AG04449 (cell line): ENCODE data around the gene GMEB2.
"Not testable (repeated sequence)": the region's sequence is repeated elsewhere in the genome, so short reads cannot be mapped to it uniquely, and the experiment has no call there.

ENCODE experiments used
- CTCF ChIA-PET: fragments of 350-600 bp; formaldehyde crosslinking; extraction: SDS; loops from one replicate; lab custom pipeline; 2021; ENCODE audit warnings: antibody characterized with exemption; lab: Yijun Ruan, JAX
- POLR2A ChIA-PET: fragments of 400-600, 350-600 bp; formaldehyde crosslinking; extraction: SDS; loops from one replicate; lab custom pipeline; 2020; ENCODE audit warnings: antibody characterized with exemption, inconsistent platforms; lab: Yijun Ruan, JAX
- DNase-seq: peaks from one replicate; pipeline ENCODE4 v3.0.0-alpha.2; 2010; ENCODE audit warnings: low read depth, low spot score
- H3K4me3 ChIP-seq: 2 replicates; pipeline ENCODE4 v1.5.1; 2011; ENCODE audit warnings: low read depth, mild to moderate bottlenecking, control low read depth, low read length
- TF ChIP-seq, protein P1 (sequence below): IDR thresholded peaks from one replicate; pipeline ENCODE4 v1.5.1; 2011; ENCODE audit warnings: mild to moderate bottlenecking, moderate library complexity, low read length, control low read depth, inconsistent platforms; ENCODE audit not compliant: insufficient read depth; ENCODE audit errors: missing control alignments

Gene GMEB2, protein sequence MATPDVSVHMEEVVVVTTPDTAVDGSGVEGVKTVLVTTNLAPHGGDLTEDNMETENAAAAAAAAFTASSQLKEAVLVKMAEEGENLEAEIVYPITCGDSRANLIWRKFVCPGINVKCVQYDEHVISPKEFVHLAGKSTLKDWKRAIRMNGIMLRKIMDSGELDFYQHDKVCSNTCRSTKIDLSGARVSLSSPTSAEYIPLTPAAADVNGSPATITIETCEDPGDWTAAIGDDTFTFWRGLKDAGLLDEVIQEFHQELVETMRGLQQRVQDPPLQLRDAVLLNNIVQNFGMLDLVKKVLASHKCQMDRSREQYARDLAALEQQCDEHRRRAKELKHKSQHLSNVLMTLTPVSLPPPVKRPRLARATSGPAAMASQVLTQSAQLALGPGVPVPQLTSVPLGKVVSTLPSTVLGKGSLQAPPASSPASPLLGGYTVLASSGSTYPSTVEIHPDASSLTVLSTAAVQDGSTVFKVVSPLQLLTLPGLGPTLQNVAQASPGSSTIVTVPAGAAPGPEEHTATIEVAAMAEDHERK

DNA sequence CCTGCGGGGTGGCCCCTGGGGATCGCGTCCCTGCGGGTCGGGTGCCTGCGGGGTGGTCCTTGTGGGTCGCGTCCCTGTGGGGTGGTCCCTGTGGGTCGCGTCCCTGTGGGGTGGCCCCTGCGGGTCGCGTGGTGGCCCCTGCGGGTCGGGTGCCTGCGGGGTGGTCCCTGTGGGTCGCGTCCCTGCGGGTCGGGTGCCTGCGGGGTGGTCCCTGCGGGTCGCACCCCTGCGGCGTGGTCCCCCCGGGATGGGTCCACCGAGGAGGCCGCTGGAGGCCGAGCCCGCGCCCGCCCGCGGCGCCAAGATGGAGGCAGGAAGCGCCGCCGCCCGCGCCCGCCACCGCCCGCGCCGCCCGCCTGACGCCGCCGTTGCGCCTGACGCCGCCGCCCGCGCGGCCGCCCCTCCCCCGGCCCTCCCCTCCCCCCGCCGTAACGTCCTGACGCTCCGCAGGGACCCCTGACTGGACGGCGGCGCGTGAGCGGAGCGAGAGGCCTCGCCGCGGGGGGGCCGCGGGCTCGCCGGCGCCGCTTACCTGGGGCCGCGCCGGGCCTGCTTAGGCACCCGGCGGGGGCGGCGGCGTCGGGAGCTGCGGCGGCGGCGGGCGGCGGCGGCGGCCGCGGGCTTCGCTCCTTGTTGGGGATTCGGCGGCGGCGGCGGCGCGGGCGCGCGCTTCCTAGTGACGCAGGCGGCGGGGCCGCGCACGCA lies at the start of gene GMEB2:
TSS of gene GMEB2 (minus strand) at position 678 of the 705 bp plus-strand sequence. CDS start 7,704 bp downstream, outside the sequence.
- DNase-seq = no peak
- POLR2A ChIA-PET = interaction anchor here (0.6 to 1.7 kb wide), 9 partner anchors 10 to 249 kb away, joined by 3 to 11 read pairs (median 3); partner anchors contain the start of genes ARFRP1, RTEL1 and ZGPAT
- TF ChIP-seq, protein P1, sequence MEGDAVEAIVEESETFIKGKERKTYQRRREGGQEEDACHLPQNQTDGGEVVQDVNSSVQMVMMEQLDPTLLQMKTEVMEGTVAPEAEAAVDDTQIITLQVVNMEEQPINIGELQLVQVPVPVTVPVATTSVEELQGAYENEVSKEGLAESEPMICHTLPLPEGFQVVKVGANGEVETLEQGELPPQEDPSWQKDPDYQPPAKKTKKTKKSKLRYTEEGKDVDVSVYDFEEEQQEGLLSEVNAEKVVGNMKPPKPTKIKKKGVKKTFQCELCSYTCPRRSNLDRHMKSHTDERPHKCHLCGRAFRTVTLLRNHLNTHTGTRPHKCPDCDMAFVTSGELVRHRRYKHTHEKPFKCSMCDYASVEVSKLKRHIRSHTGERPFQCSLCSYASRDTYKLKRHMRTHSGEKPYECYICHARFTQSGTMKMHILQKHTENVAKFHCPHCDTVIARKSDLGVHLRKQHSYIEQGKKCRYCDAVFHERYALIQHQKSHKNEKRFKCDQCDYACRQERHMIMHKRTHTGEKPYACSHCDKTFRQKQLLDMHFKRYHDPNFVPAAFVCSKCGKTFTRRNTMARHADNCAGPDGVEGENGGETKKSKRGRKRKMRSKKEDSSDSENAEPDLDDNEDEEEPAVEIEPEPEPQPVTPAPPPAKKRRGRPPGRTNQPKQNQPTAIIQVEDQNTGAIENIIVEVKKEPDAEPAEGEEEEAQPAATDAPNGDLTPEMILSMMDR = no peak
- CTCF ChIA-PET = interaction anchor here (1.0 to 1.1 kb wide), 2 partner anchors 10 to 89 kb away, joined by 4 to 6 read pairs; no protein-coding TSS in a partner anchor
- peak within 1 kb of the TSS; percentile 93 for H3K4me3 ChIP-seq

DNA sequence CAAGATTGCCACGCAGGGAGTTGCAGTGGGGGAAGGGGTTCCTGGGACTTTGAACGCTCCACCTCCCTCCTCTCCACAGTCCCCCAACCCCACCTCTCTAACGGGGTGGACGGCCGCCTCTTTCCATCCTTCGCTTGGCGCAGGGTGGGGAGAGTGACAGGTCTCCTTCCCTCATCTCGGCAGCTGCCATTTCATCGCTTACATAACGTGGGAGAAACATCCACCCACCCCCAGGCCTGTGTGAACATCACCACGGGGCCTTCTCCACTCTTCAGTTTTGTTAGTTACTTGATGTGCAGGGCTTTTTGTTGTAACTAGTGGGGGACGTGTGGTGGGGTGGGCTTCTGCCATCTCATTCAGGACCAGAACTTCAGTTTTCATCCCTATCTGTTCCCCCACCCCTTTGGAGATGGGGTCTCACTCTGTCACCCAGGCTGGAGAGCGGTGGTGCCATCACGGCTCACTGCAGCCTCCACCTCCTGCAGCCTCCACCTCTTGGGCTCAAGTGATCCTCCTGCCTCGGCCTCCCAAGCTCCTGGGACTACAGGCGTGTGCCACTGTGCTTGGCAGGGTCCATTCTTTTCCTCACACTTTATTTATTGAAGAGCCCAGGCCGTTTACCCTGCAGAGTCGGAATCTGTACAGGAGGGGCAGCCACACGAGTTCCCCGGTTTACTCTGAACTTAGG lies 48.9 kb upstream of the GMEB2 start:
- no peak overlapping the region for H3K4me3 ChIP-seq
- DNase-seq = no peak
- POLR2A ChIA-PET = no interaction called here
- TF ChIP-seq, protein P1 = no peak
- CTCF ChIA-PET = no interaction called here

DNA sequence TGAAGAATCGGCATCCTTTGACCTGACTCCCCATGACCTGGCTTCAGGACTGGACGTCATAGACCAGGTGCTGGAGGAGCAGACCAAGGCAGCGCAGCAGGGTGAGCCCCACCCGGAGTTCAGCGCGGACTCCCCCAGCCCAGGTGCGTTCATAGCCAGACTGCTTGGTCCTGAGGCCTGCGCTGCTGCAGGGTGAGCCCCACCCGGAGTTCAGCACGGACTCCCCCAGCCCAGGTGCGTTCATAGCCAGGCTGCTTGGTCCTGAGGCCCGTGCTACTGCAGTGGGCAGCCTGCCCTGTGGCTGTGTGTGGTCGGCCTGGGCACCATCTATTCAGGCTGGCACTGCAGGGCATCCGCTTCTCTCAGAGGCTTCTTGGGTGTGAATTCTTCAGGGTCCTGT lies 47.0 kb upstream of the GMEB2 start:
- H3K4me3 ChIP-seq = no peak overlapping the region
- ChIA-PET POLR2A (no interaction called here), CTCF (interaction anchor here (1.7 kb wide), 1 partner anchor 136 kb away, joined by 4 read pairs; no protein-coding TSS in a partner anchor)
- TF ChIP-seq, protein P1 = no peak
- no peak for DNase-seq

DNA sequence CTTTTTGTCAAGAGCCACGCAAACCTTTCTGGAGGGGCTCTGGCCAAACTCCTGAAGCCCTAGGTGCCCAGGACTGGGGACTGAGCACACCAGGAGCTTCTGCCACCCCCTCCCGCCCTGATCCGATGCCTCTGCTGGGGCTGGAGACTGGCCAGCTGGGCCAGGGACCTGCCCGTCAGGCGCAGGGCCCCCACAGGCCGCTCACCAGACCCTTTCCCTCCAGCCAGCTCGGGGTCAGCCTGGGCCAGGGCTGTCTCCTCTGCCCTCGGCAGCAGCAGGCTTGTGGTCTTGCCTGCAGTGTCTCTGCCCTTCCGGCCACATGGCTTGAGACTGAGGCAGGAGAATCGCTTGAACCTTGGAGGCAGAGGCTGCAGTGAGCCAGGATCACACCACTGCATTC lies 45.8 kb upstream of the GMEB2 start:
- CTCF ChIA-PET = no interaction called here
- POLR2A ChIA-PET = no interaction called here
- no peak for DNase-seq
- TF ChIP-seq, protein P1 = no peak
- H3K4me3 ChIP-seq = no peak overlapping the region

DNA sequence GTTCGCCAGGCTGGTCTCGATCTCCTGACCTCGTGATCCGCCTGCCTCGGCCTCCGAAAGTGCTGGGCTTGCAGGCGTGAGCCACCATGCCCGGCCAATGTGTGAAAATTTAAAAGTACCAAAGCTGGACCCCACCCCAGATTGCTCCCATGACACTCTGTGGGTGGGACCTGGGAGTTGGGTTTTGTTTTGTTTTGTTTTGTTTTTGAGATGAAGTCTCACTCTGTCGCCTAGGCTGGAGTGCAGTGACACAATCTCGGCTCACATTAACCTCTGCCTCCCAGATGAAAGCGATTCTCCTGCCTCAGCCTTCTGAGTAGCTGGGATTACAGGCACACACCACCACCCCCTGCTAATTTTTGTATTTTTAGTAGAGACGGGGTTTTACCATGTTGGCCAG lies 44.8 kb upstream of the GMEB2 start:
- H3K4me3 ChIP-seq, DNase-seq, POLR2A ChIA-PET, CTCF ChIA-PET: not testable (repeated sequence)

DNA sequence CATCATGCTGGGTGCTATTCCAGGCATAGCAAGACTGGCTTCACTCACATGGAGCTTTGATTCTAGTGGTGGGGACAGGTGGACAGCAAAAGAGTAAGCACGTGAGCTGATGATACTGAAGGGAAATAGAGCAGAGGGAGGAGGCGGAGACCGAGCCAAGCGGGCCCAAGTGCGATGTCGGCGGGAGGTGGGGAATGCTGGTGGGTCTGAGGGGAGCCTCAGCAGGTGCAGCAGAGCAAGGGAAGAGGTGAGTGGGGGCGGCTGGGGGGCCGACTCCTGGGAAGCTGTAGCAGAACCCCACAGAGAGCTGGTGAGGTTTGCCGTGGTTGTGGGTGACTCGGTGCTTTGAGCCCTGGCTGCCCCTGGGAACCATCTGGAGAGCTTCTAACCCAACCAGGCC lies 41.5 kb upstream of the GMEB2 start:
- no peak overlapping the region for H3K4me3 ChIP-seq
- DNase-seq = no peak
- ChIA-PET CTCF (no interaction called here), POLR2A (interaction anchor here (0.7 kb wide), 1 partner anchor 10 kb away, joined by 6 read pairs; the partner anchor contains the start of gene RTEL1)
- TF ChIP-seq, protein P1 = no peak
